Right lobe of liver (tissue), 4 donors: ENCODE measurements around the gene PDZRN3.

Source experiments
- CTCF ChIP-seq, 4 donors: fragments of 200-600 bp in 3 of 4; fragments of 450-650 bp in 1 of 4; IDR thresholded peaks; one replicate each; pipeline versions ENCODE4 v1.5.1 to v1.8.0; 2016 to 2022; ENCODE audit warnings: antibody characterized with exemption in 4 of 4, mild to moderate bottlenecking in 2 of 4
- POLR2A ChIP-seq: fragments of 450-650 bp; IDR thresholded peaks from one replicate; pipeline ENCODE4 v1.6.1; 2017; ENCODE audit warnings: antibody characterized with exemption, mild to moderate bottlenecking
- donor health status: DM: no; HTN: no; CAD: no.
- donor health status: DM: no; HTN: no; CAD: no.
- donor health status: DM: no; HTN: yes; CAD: no.

- no peak for TF ChIP-seq POLR2A
- no peak for TF ChIP-seq CTCF (IDR thresholded peaks at IDR 0.05)
Measured at GRCh38 chr3:73610493-73610892, 14.2 kb downstream of the PDZRN3 start.
